ENCODE data around the gene KRTAP10-7. TPM values are rescaled to one million over a fixed set of nuclear protein-coding genes. Genes with fewer than 3 reads are reported as not detected.

Gene KRTAP10-7
- total and polyA plus RNA-seq, 2 of the 13 experiments (the other 11 are each of a cell fraction or from before 2014, with no cell fraction given): not detected

DNA sequence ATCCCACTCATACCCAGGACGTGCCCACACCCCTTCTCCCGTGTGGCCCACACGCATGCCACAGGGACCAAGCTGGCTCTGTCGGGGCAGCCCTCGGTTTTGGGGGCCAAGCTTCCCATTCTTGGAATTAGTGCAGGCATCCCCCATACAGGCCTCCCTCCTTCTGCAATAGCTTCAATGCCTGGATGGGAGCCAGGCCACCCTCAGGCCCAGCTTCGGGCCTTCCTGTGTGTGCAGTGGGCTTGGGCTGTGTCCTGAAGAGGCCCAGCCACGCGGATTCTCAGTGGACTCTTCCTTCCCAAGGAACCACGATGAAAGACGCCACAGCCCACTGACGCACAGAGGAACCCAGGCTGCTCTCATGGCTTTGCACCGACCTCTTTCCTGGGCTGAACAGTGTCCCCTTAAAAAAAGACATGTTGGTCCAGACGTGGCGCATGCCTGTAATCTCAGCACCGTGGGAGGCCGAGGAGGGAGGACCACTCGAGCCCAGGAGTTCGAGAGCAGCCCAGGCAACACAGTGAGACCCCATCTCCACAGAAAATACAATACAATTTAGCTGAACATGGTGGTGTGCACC lies 49.2 kb downstream of the KRTAP10-7 start:
- H3K27me3 ChIP-seq (ENCODE audit: control insufficient read depth in 1 of 2, insufficient read depth in 2 of 2, low read length in 2 of 2): peaks cover 5 to 40% of the 10 kb centered on the region in 2 experiments; a peak in 4 of 5 replicates
- no peak overlapping the region for H3K9ac ChIP-seq (ENCODE audit: insufficient read depth, low read depth, low read length)
- TF ChIP-seq ZZZ3 (CRISPR knock-in tag; IDR thresholded peaks at IDR 0.05; ENCODE audit: borderline replicate concordance) (no peak), RNF219 (CRISPR knock-in tag; IDR thresholded peaks at IDR 0.05) (no peak), POLR2AphosphoS5 (IDR thresholded peaks at IDR 0.05; ENCODE audit: low read depth, low read length) (no peak), PAWR (CRISPR knock-in tag; IDR thresholded peaks at IDR 0.05; ENCODE audit: borderline replicate concordance) (no peak), MEIS2 (CRISPR knock-in tag; IDR thresholded peaks at IDR 0.05) (no peak), MYC (CRISPR knock-in tag; IDR thresholded peaks at IDR 0.05; ENCODE audit: borderline replicate concordance) (no peak), ZNF101 (CRISPR knock-in tag; IDR thresholded peaks at IDR 0.05; ENCODE audit: borderline replicate concordance, low read depth) (no peak), HNRNPLL (IDR thresholded peaks at IDR 0.05; ENCODE audit: low read depth, low read length, poor library complexity, severe bottlenecking) (no peak), NFIC (IDR thresholded peaks at IDR 0.05; ENCODE audit: low read length) (no peak)
- H2AFZ ChIP-seq (ENCODE audit: low read length): no peak overlapping the region
- intact Hi-C loops (cut with micrococcal nuclease; ENCODE audit: unreplicated experiment): no loop called here
- H3K36me3 ChIP-seq (replicated peaks in 1 of 2; ENCODE audit: control insufficient read depth in 1 of 2, insufficient read depth in 2 of 2, low read length in 2 of 2): no peaks in the 10 kb centered on the region
- H3K27ac ChIP-seq (ENCODE audit: extremely low read length, insufficient read depth, low read length): no peak overlapping the region
- no peak for FAIRE-seq
- H4K20me1 ChIP-seq (ENCODE audit: insufficient read depth, low read length): no peaks in the 10 kb centered on the region
- H3K4me2 ChIP-seq (ENCODE audit: low read depth, low read length): no peak overlapping the region
- POLR2A ChIA-PET: no interaction called here
- no peaks in the 10 kb centered on the region for H3K79me2 ChIP-seq (ENCODE audit: insufficient read depth, low read length)
- H3K4me3 ChIP-seq (replicated peaks in 1 of 3; ENCODE audit: insufficient read depth in 1 of 3, low read depth in 2 of 3, low read length in 3 of 3): no peak overlapping the region
- ATAC-seq: no peak
- peaks cover 9% of the 10 kb centered on the region for H3K9me3 ChIP-seq (ENCODE audit: low read length)
- no peak for DNase-seq (ENCODE audit: low spot score)
- in situ Hi-C loops (cut with HindIII; ENCODE audit: extremely low pct_ligation_motif_present, low pct_unique_long_range_greater_than_20kb): no loop called here
- no TSS peak for BruUV-seq (replicated peaks)
- H3K4me1 ChIP-seq (ENCODE audit: insufficient read depth, low read length): no peaks in the 10 kb centered on the region
- 68% methylated on average over 14 of the region's 18 CpGs for WGBS (ENCODE audit: low lambda C conversion rate)
- CTCF ChIA-PET (ENCODE audit: low intra/inter-chr PET ratio, low total read pairs): no interaction called here

Data from HepG2 (cell line).